K562 (cell line): ENCODE data around the gene CCDC183. TPM values are rescaled to one million over a fixed set of nuclear protein-coding genes. Genes with fewer than 3 reads are reported as not detected.

Experiments used
- BDP1 ChIP-seq: IDR thresholded peaks from 3 replicates; pipeline ENCODE4 v1.6.1; 2011; ENCODE audit not compliant: insufficient read length, insufficient read depth
- ETV5 ChIP-seq: sonication (generic); formaldehyde crosslinking; IDR thresholded peaks from 2 replicates; pipeline ENCODE4 v1.4.0; 2020; ENCODE audit warnings: low read depth, mild to moderate bottlenecking, missing genetic modification reagents
- HMGN3 ChIP-seq: IDR thresholded peaks from 2 replicates; pipeline ENCODE4 v1.6.1; 2011; ENCODE audit warnings: borderline replicate concordance, low read depth, mild to moderate bottlenecking, mixed read lengths, low read length; ENCODE audit not compliant: insufficient read length; ENCODE audit errors: extremely low read depth
- HNRNPUL1 ChIP-seq: fragments of 200-400 bp; formaldehyde crosslinking; IDR thresholded peaks from 2 replicates; pipeline ENCODE4 v1.6.1; 2017; ENCODE audit warnings: low read length
- MXI1 ChIP-seq: IDR thresholded peaks from 2 replicates; pipeline ENCODE4 v1.6.1; 2011; ENCODE audit warnings: low read depth, mild to moderate bottlenecking, improper control_type of control experiment, low read length
- NFIC ChIP-seq: fragments of 450-650 bp; IDR thresholded peaks from 2 replicates; pipeline ENCODE4 v1.6.1; 2017; ENCODE audit warnings: mild to moderate bottlenecking, inconsistent platforms
- NKRF ChIP-seq: fragments of 450-650 bp; IDR thresholded peaks from 2 replicates; pipeline ENCODE4 v1.6.1; 2016; ENCODE audit warnings: borderline replicate concordance
- NR4A1 ChIP-seq, 2 experiments: fragments of 250-450 bp in 1 of 2; fragments of 450-650 bp in 1 of 2; sonication (Bioruptor Pico) in 1 of 2; IDR thresholded peaks; 2 replicates each; pipeline versions ENCODE4 v1.4.0 to v1.6.1; 2016 to 2020; ENCODE audit warnings: mild to moderate bottlenecking in 2 of 2, missing compliant biosample characterization in 1 of 2, missing genetic modification characterization in 1 of 2, moderate library complexity in 1 of 2
- RHOXF2B ChIP-seq: fragments of 250-450 bp; sonication (Bioruptor Pico); conservative IDR thresholded peaks from 2 replicates; pipeline ENCODE4 v1.5.1; 2021
- SMAD2 ChIP-seq: fragments of 150-350 bp; IDR thresholded peaks from 2 replicates; pipeline ENCODE4 v1.6.1; 2014; ENCODE audit warnings: low read depth, mild to moderate bottlenecking, low read length
- SRF ChIP-seq, 2 experiments: fragments of 250-450, 450-650 bp in 1 of 2; sonication (Bioruptor Pico) in 1 of 2; sonication (generic) in 1 of 2; formaldehyde crosslinking; IDR thresholded peaks; 2 replicates each; pipeline versions ENCODE4 v1.5.0 to v1.5.1; 2020 to 2022; ENCODE audit warnings: mild to moderate bottlenecking in 1 of 2, missing genetic modification reagents in 1 of 2
- TEAD4 ChIP-seq, 2 experiments: sonication (generic) in 1 of 2; formaldehyde crosslinking in 1 of 2; IDR thresholded peaks; 2 replicates each; pipeline versions ENCODE4 v1.6.1 to v1.8.0; 2012 to 2022; ENCODE audit warnings: borderline replicate concordance in 1 of 2, inconsistent platforms in 1 of 2, low read length in 1 of 2, mild to moderate bottlenecking in 1 of 2, missing genetic modification reagents in 1 of 2
- THRA ChIP-seq: fragments of 450-650 bp; IDR thresholded peaks from 2 replicates; pipeline ENCODE4 v1.6.1; 2017; ENCODE audit warnings: mild to moderate bottlenecking, moderate library complexity
- TOE1 ChIP-seq, 2 experiments: fragments of 450-650 bp in 1 of 2; sonication (generic) in 1 of 2; formaldehyde crosslinking in 1 of 2; IDR thresholded peaks; 2 replicates each; pipeline versions ENCODE4 v1.7.1 to v1.8.0; 2016 to 2022; ENCODE audit warnings: borderline replicate concordance in 2 of 2, mild to moderate bottlenecking in 2 of 2, antibody characterized with exemption in 1 of 2, inconsistent platforms in 1 of 2, low read depth in 1 of 2, missing genetic modification reagents in 1 of 2, moderate library complexity in 1 of 2
- VEZF1 ChIP-seq: fragments of 200-800 bp; sonication (Bioruptor generic); IDR thresholded peaks from 2 replicates; pipeline ENCODE4 v1.6.1; 2017; ENCODE audit warnings: missing genetic modification characterization, missing compliant biosample characterization
- ZBTB33 ChIP-seq: sonication (generic); formaldehyde crosslinking; IDR thresholded peaks from 2 replicates; pipeline ENCODE4 v1.8.1; 2023; ENCODE audit warnings: mild to moderate bottlenecking, missing genetic modification reagents
- ZNF12 ChIP-seq: sonication (generic); formaldehyde crosslinking; IDR thresholded peaks from 2 replicates; pipeline ENCODE4 v1.4.0; 2020; ENCODE audit warnings: mild to moderate bottlenecking, missing genetic modification reagents
- ZNF253 ChIP-seq: fragments of 250-450 bp; sonication (Bioruptor Pico); conservative IDR thresholded peaks from 2 replicates; pipeline ENCODE4 v1.6.1; 2021; ENCODE audit warnings: mild to moderate bottlenecking
- polyA plus RNA-seq, 8 experiments: library from polyadenylated mRNA; depleted of rRNA in 4 of 8; stranded (reverse) in 5 of 8; unstranded in 3 of 8; fragments of >200 nt; fragmentation: Nextera tagmentation in 2 of 8; fragmentation: Illumina TruSeq in 1 of 8; extraction: Ambion mirVana in 2 of 8; extraction: Trizol in 1 of 8; gene quantifications; 2 replicates each; pipeline versions ENCODE4 v1.2.1 to v1.2.3, GENCODE V29; 2011 to 2014; ENCODE audit warnings: inconsistent platforms in 1 of 8, missing spikeins in 1 of 8
- total RNA-seq, 7 experiments: library from RNA; depleted of rRNA in 6 of 7; stranded (reverse); fragments of >200 nt in 6 of 7; fragmentation: Illumina TruSeq in 2 of 7; extraction: Trizol in 2 of 7; gene quantifications; 2 replicates each; pipeline versions ENCODE4 v1.2.1 to v1.2.3, GENCODE V29; 2011 to 2021; ENCODE audit warnings: low replicate concordance in 1 of 7

Gene CCDC183
- total and polyA plus RNA-seq, 9 of the 15 experiments (the other 6 are each of a cell fraction or from before 2014, with no cell fraction given), result 0.21 to 0.60 (median 0.29) TPM; not detected in 4

- TF ChIP-seq TOE1 (IDR thresholded peaks at IDR 0.05; ENCODE audit: borderline replicate concordance) (0 out of 2 replicates have a peak, but pooled peaks have one; percentile 45), TOE1 (CRISPR knock-in tag; IDR thresholded peaks at IDR 0.05; ENCODE audit: borderline replicate concordance, low read depth) (no peak), ZBTB33 (CRISPR knock-in tag) (peak; percentile 96), MXI1 (no peak), HMGN3 (peak; percentile 18), ZNF253 (CRISPR knock-in tag) (no peak), RHOXF2B (CRISPR knock-in tag) (no peak), NR4A1 (CRISPR knock-in tag; IDR thresholded peaks at IDR 0.05) (no peak), NR4A1 (tag; IDR thresholded peaks at IDR 0.05) (no peak), ETV5 (CRISPR knock-in tag) (no peak), SRF (CRISPR knock-in tag; IDR thresholded peaks at IDR 0.05) (no peak), BDP1 (no peak), TEAD4 (IDR thresholded peaks at IDR 0.05; ENCODE audit: low read length) (no peak), TEAD4 (CRISPR knock-in tag; IDR thresholded peaks at IDR 0.05; ENCODE audit: borderline replicate concordance) (no peak), HNRNPUL1 (no peak), VEZF1 (CRISPR knock-in tag) (peak; percentile 61), THRA (no peak), NKRF (no peak), NFIC (peak; percentile 85), SMAD2 (no peak), ZNF12 (peak; percentile 57; the same call in 1 of the 2 replicates)
These were observed 51.1 kb downstream of the CCDC183 start (continued) for GRCh38 chr9:136847088-136847825.
